ENCODE measurements around the gene PPP2R5C.

The PPP2R5C gene

DNA sequence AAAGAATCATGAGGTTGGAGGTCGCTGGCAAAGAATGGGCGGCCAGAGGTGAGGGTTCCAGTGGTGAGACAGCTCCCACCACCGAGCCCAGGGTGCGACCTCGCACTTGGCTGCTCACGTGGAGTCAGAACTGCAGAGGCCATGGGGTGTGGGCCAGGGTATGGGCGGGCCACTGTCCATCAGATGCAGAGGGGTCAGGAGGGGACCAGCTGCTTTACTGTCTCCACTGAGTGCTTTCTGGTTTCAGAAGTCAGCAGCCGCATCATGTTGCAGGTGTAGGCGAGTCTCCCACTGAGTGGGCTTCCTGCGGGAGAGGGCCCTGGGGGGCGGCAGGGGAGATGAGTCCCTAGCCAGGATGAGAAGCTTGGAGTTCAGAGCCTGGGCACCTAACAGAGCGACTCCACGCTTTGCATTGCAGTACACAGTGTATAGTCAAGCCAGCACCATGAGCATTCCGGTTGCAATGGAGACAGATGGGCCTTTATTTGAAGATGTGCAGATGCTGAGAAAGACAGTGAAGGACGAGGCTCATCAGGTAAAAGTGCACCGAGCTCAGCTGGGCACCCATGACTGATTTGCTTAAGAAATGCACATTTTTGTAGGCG, 156.0 kb downstream of the PPP2R5C start:
- Histone ChIP-seq H3K4me1 (ENCODE audit: control insufficient read depth, insufficient read depth, low read length) (no peaks in the 10 kb centered on the region), H3K9ac (ENCODE audit: low read length) (no peak overlapping the region), H3K36me3 (ENCODE audit: control insufficient read depth, insufficient read depth, low read length) (peaks cover 4% of the 10 kb centered on the region), H3K9me3 (ENCODE audit: control insufficient read depth, low read length) (no peaks in the 10 kb centered on the region), H3K4me3 (ENCODE audit: low read length) (no peak overlapping the region), H3K27me3 (ENCODE audit: control insufficient read depth, insufficient read depth, low read length) (no peaks in the 10 kb centered on the region)

DNA sequence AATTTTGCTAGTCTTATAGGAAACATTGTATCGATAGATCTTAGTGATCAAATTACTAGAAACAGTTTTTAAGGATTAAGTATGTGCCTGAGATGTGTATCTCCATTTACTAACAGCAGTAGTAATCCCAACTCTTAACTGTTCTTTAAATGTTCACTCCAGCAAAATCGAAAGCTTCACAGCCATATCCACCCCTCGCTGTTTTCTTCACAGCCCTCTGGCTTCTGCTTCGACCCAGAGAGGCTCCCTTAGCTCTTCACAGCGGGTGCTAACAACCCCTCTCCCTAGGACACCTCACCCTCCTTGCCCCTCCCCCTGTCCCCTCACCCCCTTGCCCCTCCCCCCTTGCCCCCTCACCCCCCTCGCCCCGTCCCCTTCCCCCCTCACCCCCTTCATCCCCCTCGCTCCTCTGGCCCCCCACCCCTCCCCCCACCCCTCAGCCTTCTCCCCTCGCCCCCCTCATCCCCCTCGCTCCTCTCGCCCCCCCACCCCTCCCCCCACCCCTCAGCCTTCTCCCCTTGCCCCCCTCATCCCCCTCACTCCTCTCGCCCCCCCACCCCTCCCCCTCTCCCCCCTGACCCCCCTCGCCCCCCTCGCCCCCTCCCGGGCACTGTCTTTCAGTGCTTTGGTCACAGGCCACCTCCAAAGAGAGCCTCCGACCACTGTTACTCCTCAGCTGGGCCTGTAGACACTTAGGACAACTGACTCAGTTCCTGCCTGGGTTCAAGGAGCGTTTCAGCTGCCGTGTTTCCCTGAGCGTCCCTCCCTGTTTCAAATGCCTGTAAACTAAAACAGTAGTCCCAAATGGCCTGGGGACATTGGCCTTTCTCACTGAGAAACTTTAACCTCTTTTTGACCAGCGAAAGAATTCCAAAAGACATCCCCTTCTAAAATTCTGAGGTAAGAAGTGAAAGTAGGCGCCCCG, 156.8 kb downstream of the PPP2R5C start:
- peaks cover 4% of the 10 kb centered on the region for H3K36me3 ChIP-seq (ENCODE audit: control insufficient read depth, insufficient read depth, low read length)
- no peaks in the 10 kb centered on the region for H3K27me3 ChIP-seq (ENCODE audit: control insufficient read depth, insufficient read depth, low read length)
- H3K4me1 ChIP-seq (ENCODE audit: control insufficient read depth, insufficient read depth, low read length), result no peaks in the 10 kb centered on the region
- no peaks in the 10 kb centered on the region for H3K9me3 ChIP-seq (ENCODE audit: control insufficient read depth, low read length)
- H3K9ac ChIP-seq (ENCODE audit: low read length), result no peak overlapping the region
- H3K4me3 ChIP-seq (ENCODE audit: low read length), result no peak overlapping the region

DNA sequence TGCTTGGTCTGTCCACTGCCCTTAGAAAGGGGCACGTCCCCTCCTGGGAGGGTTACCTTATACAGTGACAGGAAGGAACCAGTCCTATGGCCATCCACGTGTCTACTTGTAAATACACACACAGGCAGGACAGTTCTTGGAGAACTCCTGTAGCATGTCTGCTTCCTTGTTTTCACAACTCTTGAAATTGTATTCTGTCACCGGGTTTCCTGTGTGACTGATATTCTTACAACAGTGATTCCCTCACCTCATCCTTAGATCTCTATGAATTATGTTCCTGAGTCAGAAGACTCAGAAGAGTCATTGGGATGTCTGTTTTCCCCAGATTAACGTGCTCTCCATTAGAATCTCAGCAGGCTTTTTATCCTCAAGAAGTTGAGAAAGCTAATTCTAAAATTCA, 158.8 kb downstream of the PPP2R5C start:
- Histone ChIP-seq H3K9me3 (ENCODE audit: control insufficient read depth, low read length) (no peaks in the 10 kb centered on the region), H3K4me3 (ENCODE audit: low read length) (no peak overlapping the region), H3K4me1 (ENCODE audit: control insufficient read depth, insufficient read depth, low read length) (no peaks in the 10 kb centered on the region), H3K27me3 (ENCODE audit: control insufficient read depth, insufficient read depth, low read length) (no peaks in the 10 kb centered on the region), H3K36me3 (ENCODE audit: control insufficient read depth, insufficient read depth, low read length) (peaks cover 4% of the 10 kb centered on the region), H3K9ac (ENCODE audit: low read length) (no peak overlapping the region)

DNA sequence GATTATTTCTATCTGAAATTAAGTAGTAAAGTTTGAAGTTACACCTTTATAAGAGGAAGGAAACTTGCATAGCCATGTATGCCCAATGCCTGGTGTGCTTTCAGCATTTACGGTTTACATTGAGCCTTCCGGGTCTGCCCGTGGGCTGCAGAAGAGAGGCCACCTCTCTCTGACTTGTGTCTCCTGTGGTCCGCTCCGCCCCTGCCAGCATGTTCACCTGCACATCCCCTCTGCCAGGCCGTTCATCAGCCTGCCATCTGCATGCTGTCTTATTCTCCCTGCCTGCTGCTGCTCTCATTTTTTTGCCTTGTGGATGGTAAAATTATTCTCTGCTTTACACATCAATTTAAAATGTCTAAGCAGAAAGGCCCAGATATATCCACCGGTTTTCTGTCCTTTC, 161.4 kb downstream of the PPP2R5C start:
- Histone ChIP-seq H3K27me3 (ENCODE audit: control insufficient read depth, insufficient read depth, low read length) (no peaks in the 10 kb centered on the region), H3K4me1 (ENCODE audit: control insufficient read depth, insufficient read depth, low read length) (no peaks in the 10 kb centered on the region), H3K9me3 (ENCODE audit: control insufficient read depth, low read length) (no peaks in the 10 kb centered on the region), H3K4me3 (ENCODE audit: low read length) (no peak overlapping the region), H3K36me3 (ENCODE audit: control insufficient read depth, insufficient read depth, low read length) (no peaks in the 10 kb centered on the region), H3K9ac (ENCODE audit: low read length) (no peak overlapping the region)

DNA sequence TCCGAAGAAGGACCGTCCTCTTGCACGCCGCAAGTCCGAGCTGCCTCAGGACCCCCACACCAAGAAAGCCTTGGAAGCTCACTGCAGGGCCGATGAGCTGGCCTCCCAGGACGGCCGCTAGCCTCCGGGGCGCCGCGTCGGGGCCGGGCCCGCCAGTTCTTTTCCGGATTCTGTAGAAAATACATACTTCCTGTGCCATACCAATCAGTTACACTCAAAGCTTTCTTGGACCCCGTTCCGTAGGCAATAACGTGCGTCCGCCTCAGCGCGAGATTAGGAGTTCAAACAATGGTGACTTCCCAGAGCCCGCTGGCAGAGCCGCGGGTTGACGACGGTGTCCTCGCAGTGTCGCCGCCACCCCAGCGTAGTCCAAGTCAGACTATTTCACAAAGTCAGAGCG, 163.6 kb downstream of the PPP2R5C start:
- H3K9me3 ChIP-seq (ENCODE audit: control insufficient read depth, low read length), result no peaks in the 10 kb centered on the region
- no peak overlapping the region for H3K4me3 ChIP-seq (ENCODE audit: low read length)
- no peaks in the 10 kb centered on the region for H3K36me3 ChIP-seq (ENCODE audit: control insufficient read depth, insufficient read depth, low read length)
- no peaks in the 10 kb centered on the region for H3K4me1 ChIP-seq (ENCODE audit: control insufficient read depth, insufficient read depth, low read length)
- H3K27me3 ChIP-seq (ENCODE audit: control insufficient read depth, insufficient read depth, low read length), result no peaks in the 10 kb centered on the region
- no peak overlapping the region for H3K9ac ChIP-seq (ENCODE audit: low read length)

DNA sequence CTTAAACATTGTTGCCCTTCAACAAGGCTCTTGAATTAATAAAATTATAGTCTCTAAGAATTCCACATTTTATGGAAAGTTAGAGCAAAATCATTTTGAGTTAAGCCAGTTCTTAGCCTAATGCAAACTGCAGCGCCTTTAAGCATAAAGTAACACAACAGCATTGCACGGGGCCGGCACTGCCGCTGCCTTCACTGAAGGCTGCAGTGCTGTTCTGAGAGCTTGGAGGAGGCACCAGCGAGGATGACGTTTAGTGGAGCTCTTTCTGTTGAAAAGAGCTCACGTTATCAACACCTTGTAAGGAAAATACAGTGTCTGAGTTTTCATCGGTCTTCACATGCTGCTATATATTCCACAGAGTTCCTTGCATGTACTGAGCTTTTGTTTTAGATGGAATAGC, 164.6 kb downstream of the PPP2R5C start:
- H3K36me3 ChIP-seq (ENCODE audit: control insufficient read depth, insufficient read depth, low read length), result no peaks in the 10 kb centered on the region

DNA sequence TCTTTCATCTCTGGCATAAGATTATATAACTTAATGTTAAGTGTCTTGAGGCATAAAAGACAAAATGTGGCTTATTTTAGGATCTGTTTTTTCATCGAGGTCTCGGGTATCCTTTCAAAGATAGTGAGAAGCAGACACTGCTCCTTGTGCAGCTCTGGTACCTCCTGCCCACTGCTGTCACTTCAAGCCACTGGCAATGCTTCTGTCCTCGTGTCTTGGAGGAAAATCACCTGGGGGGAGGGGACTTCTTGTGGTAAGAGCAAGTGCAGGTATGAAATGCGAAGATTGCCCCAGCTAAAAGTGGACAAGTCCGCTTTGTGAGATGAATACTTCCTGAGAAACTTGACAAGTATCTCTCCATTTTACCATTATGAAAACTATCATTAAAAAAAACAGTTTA, 165.1 kb downstream of the PPP2R5C start:
- no peaks in the 10 kb centered on the region for H3K4me1 ChIP-seq (ENCODE audit: control insufficient read depth, insufficient read depth, low read length)
- H3K27me3 ChIP-seq (ENCODE audit: control insufficient read depth, insufficient read depth, low read length), result no peaks in the 10 kb centered on the region
- no peak overlapping the region for H3K9ac ChIP-seq (ENCODE audit: low read length)
- no peak overlapping the region for H3K4me3 ChIP-seq (ENCODE audit: low read length)
- H3K36me3 ChIP-seq (ENCODE audit: control insufficient read depth, insufficient read depth, low read length), result no peaks in the 10 kb centered on the region
- no peaks in the 10 kb centered on the region for H3K9me3 ChIP-seq (ENCODE audit: control insufficient read depth, low read length)

More for the DNA sequence above, 164.6 kb downstream of the PPP2R5C start:
- Histone ChIP-seq H3K4me1 (ENCODE audit: control insufficient read depth, insufficient read depth, low read length) (no peaks in the 10 kb centered on the region), H3K9ac (ENCODE audit: low read length) (no peak overlapping the region), H3K27me3 (ENCODE audit: control insufficient read depth, insufficient read depth, low read length) (no peaks in the 10 kb centered on the region), H3K4me3 (ENCODE audit: low read length) (no peak overlapping the region), H3K9me3 (ENCODE audit: control insufficient read depth, low read length) (no peaks in the 10 kb centered on the region)

DNA sequence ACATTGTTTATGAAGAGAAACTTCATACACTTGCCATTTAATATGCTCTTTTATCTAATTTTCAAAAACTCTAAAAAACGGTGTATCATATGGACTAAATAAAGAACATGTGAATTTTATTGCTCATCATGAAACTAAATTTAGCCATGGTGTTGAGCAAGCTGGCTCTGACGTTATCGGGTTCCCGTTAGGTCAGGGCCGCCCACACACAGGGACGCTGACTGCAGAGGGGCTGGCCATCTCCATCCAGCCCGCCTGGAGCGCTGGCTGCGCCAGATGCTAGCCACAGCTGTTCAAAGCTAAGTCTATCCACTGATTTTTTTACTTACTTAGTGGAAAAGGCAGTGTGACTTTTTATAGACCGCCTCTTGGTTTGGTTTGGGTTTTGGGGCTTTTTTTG, 166.3 kb downstream of the PPP2R5C start:
- Histone ChIP-seq H3K4me1 (ENCODE audit: control insufficient read depth, insufficient read depth, low read length) (no peaks in the 10 kb centered on the region), H3K27me3 (ENCODE audit: control insufficient read depth, insufficient read depth, low read length) (no peaks in the 10 kb centered on the region), H3K36me3 (ENCODE audit: control insufficient read depth, insufficient read depth, low read length) (no peaks in the 10 kb centered on the region), H3K4me3 (ENCODE audit: low read length) (no peak overlapping the region), H3K9ac (ENCODE audit: low read length) (no peak overlapping the region), H3K9me3 (ENCODE audit: control insufficient read depth, low read length) (no peaks in the 10 kb centered on the region)

DNA sequence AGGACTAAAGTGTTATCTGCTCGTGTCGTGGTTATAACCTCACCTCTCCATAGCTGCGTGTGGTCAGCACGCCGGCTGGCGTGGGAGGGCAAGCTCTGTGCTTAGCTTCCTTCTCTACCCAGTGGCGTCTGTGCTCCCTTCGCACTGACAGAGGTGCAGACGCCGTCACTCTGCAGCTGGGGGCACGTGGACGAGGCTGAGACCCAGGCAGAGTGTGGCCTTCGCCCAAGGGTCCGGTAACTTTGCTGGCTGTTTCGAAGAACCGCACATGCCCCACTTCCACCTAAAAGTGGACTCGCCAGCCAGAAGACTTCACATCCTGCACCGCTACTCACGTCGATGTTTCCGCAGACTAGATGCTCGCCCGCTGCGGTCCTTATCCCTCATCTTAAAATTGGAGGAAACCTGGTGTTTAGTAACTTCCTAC, 166.9 kb downstream of the PPP2R5C start:
- no peaks in the 10 kb centered on the region for H3K36me3 ChIP-seq (ENCODE audit: control insufficient read depth, insufficient read depth, low read length)

DNA sequence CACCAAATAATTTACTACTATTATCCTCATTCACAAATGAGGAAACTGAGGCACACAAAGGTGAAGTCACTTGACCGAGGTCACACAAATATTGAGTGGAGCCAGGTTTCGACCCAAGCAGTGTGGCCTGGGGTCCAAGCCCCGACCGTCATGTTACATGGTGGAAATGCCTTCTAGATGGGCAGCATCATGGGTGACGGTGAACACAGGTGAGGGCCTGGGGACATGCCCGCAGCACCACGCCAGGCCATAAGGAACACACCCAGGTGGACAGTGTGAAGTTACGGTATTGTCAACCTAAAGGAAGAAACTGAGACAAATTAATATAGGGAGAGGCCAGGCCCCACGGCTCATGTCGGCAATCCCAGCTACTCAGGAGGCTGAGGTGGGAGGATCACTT, 167.6 kb downstream of the PPP2R5C start:
- no peaks in the 10 kb centered on the region for H3K27me3 ChIP-seq (ENCODE audit: control insufficient read depth, insufficient read depth, low read length)
- no peaks in the 10 kb centered on the region for H3K36me3 ChIP-seq (ENCODE audit: control insufficient read depth, insufficient read depth, low read length)
- no peaks in the 10 kb centered on the region for H3K9me3 ChIP-seq (ENCODE audit: control insufficient read depth, low read length)
- no peak overlapping the region for H3K9ac ChIP-seq (ENCODE audit: low read length)
- no peaks in the 10 kb centered on the region for H3K4me1 ChIP-seq (ENCODE audit: control insufficient read depth, insufficient read depth, low read length)
- H3K4me3 ChIP-seq (ENCODE audit: low read length), result no peak overlapping the region

More for the DNA sequence above, 166.9 kb downstream of the PPP2R5C start:
- Histone ChIP-seq H3K4me1 (ENCODE audit: control insufficient read depth, insufficient read depth, low read length) (no peaks in the 10 kb centered on the region), H3K9me3 (ENCODE audit: control insufficient read depth, low read length) (no peaks in the 10 kb centered on the region), H3K9ac (ENCODE audit: low read length) (no peak overlapping the region), H3K4me3 (ENCODE audit: low read length) (no peak overlapping the region), H3K27me3 (ENCODE audit: control insufficient read depth, insufficient read depth, low read length) (no peaks in the 10 kb centered on the region)

DNA sequence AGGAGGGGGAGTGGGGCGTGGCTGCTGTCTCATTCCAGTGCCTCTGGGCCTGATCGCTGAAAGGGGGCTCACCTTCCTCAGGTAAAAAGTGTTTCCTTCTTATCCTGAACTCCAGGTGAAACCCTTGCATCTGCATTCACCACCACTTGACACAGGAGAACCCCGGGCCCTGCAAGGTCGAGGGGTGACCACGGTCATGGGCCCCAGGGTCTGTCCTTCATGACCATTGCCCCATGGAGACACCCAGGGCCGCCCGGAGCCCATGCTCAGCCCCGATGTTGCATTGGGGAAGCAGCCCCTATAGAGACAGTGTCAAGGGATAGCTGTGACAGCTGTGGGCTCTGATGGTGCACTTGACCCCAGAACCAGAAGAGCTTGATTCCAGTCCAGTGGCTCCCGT, 168.4 kb downstream of the PPP2R5C start:
- H3K9ac ChIP-seq (ENCODE audit: low read length), result no peak overlapping the region
- no peaks in the 10 kb centered on the region for H3K36me3 ChIP-seq (ENCODE audit: control insufficient read depth, insufficient read depth, low read length)
- no peak overlapping the region for H3K4me3 ChIP-seq (ENCODE audit: low read length)
- peaks cover under 1% of the 10 kb centered on the region for H3K27me3 ChIP-seq (ENCODE audit: control insufficient read depth, insufficient read depth, low read length)
- no peaks in the 10 kb centered on the region for H3K4me1 ChIP-seq (ENCODE audit: control insufficient read depth, insufficient read depth, low read length)
- H3K9me3 ChIP-seq (ENCODE audit: control insufficient read depth, low read length), result no peaks in the 10 kb centered on the region

DNA sequence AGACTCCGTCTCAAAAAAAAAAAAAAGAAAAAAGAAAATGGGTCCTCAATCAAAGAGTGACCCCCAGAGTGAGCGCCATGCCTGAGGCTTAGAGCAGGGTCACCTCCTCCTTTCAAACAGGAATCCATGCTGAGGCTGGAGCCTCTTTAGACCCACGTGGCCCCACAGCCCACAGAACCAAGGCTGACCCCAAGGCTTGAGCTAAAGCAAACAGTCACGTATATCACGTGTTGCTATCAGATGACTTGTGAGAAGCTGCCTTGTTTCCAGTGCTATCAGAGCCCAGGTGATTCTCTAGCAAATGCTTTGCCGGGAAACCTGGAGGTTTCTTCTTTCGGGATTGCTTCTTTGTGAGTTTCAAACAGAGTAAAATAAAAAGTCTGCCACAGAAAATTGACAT, 171.2 kb downstream of the PPP2R5C start:
- no peak overlapping the region for H3K4me3 ChIP-seq (ENCODE audit: low read length)
- no peaks in the 10 kb centered on the region for H3K4me1 ChIP-seq (ENCODE audit: control insufficient read depth, insufficient read depth, low read length)
- peaks cover 3% of the 10 kb centered on the region for H3K27me3 ChIP-seq (ENCODE audit: control insufficient read depth, insufficient read depth, low read length)
- no peaks in the 10 kb centered on the region for H3K36me3 ChIP-seq (ENCODE audit: control insufficient read depth, insufficient read depth, low read length)
- H3K9me3 ChIP-seq (ENCODE audit: control insufficient read depth, low read length), result no peaks in the 10 kb centered on the region
- H3K9ac ChIP-seq (ENCODE audit: low read length), result no peak overlapping the region

Measured in mucosa of stomach (tissue), 1 donor.